KOPT-K1 (cell line): Measurements from ENCODE around the gene PEA15.

Experiments used
- H3K27ac ChIP-seq: fragments of 200-600 bp; sonication (generic); 2 replicates; pipeline ENCODE4 v1.5.1; 2016; ENCODE audit warnings: antibody characterized with exemption, mild to moderate bottlenecking, low read depth, low read length; ENCODE audit not compliant: poor library complexity, severe bottlenecking
- H3K36me3 ChIP-seq: fragments of 200-600 bp; sonication (generic); 2 replicates; pipeline ENCODE4 v1.5.1; 2017; ENCODE audit warnings: antibody characterized with exemption, mild to moderate bottlenecking, low read length, moderate library complexity; ENCODE audit not compliant: insufficient read depth
- H3K9me3 ChIP-seq: fragments of 200-600 bp; sonication (generic); 2 replicates; pipeline ENCODE4 v1.5.1; 2017; ENCODE audit warnings: antibody characterized with exemption, low read length, mild to moderate bottlenecking; ENCODE audit not compliant: insufficient read depth, poor library complexity, severe bottlenecking

Gene PEA15

GRCh38 chr1:160205242-160206035 is at the start of gene PEA15:
PEA15 (plus strand) TSS chr1:160205384; CDS start chr1:160211545, 6,161 bp downstream.
- H3K9me3 ChIP-seq, result no peaks in the 10 kb centered on the region
- H3K27ac ChIP-seq, result peak within 1 kb of the TSS; percentile 66
- H3K36me3 ChIP-seq, result peaks cover 20% of the 10 kb centered on the region; the same call in 1 of the 2 replicates

GRCh38 chr1:160156361-160156760 is 48.8 kb upstream of the PEA15 start:
- Histone ChIP-seq H3K36me3 (no peaks in the 10 kb centered on the region), H3K27ac (no peak overlapping the region), H3K9me3 (no peaks in the 10 kb centered on the region)

- Histone ChIP-seq H3K9me3 (no peaks in the 10 kb centered on the region), H3K36me3 (no peaks in the 10 kb centered on the region), H3K27ac (no peak overlapping the region)
Observed at GRCh38 chr1:160157174-160157573, 48.0 kb upstream of the PEA15 start.

- Histone ChIP-seq H3K27ac (no peak overlapping the region), H3K36me3 (no peaks in the 10 kb centered on the region), H3K9me3 (no peaks in the 10 kb centered on the region)
Observed at GRCh38 chr1:160158031-160158430, 47.2 kb upstream of the PEA15 start.

- Histone ChIP-seq H3K36me3 (no peaks in the 10 kb centered on the region), H3K27ac (no peak overlapping the region), H3K9me3 (no peaks in the 10 kb centered on the region)
Observed at GRCh38 chr1:160158534-160158933, 46.6 kb upstream of the PEA15 start.

GRCh38 chr1:160159846-160160245 is 45.3 kb upstream of the PEA15 start:
- H3K27ac ChIP-seq, result no peak overlapping the region
- no peaks in the 10 kb centered on the region for H3K9me3 ChIP-seq
- no peaks in the 10 kb centered on the region for H3K36me3 ChIP-seq

GRCh38 chr1:160161965-160162705 is 43.0 kb upstream of the PEA15 start:
- Histone ChIP-seq H3K9me3 (no peaks in the 10 kb centered on the region), H3K27ac (no peak overlapping the region), H3K36me3 (no peaks in the 10 kb centered on the region)

- H3K9me3 ChIP-seq, result no peaks in the 10 kb centered on the region
- no peaks in the 10 kb centered on the region for H3K36me3 ChIP-seq
- H3K27ac ChIP-seq, result no peak overlapping the region
Observed at GRCh38 chr1:160162931-160163330, 42.3 kb upstream of the PEA15 start.

GRCh38 chr1:160163615-160164014 is 41.6 kb upstream of the PEA15 start:
- no peaks in the 10 kb centered on the region for H3K36me3 ChIP-seq
- no peaks in the 10 kb centered on the region for H3K9me3 ChIP-seq
- H3K27ac ChIP-seq, result no peak overlapping the region

GRCh38 chr1:160164121-160164520 is 41.1 kb upstream of the PEA15 start:
- H3K27ac ChIP-seq, result no peak overlapping the region
- no peaks in the 10 kb centered on the region for H3K9me3 ChIP-seq
- no peaks in the 10 kb centered on the region for H3K36me3 ChIP-seq

GRCh38 chr1:160166166-160166868 is 38.9 kb upstream of the PEA15 start:
- Histone ChIP-seq H3K9me3 (no peaks in the 10 kb centered on the region), H3K27ac (no peak overlapping the region), H3K36me3 (no peaks in the 10 kb centered on the region)

- Histone ChIP-seq H3K27ac (no peak overlapping the region), H3K36me3 (no peaks in the 10 kb centered on the region), H3K9me3 (no peaks in the 10 kb centered on the region)
Observed at GRCh38 chr1:160167056-160167455, 38.1 kb upstream of the PEA15 start.

GRCh38 chr1:160167580-160167979 is 37.6 kb upstream of the PEA15 start:
- Histone ChIP-seq H3K27ac (no peak overlapping the region), H3K9me3 (no peaks in the 10 kb centered on the region), H3K36me3 (no peaks in the 10 kb centered on the region)

GRCh38 chr1:160168016-160168415 is 37.2 kb upstream of the PEA15 start:
- no peaks in the 10 kb centered on the region for H3K9me3 ChIP-seq
- H3K36me3 ChIP-seq, result no peaks in the 10 kb centered on the region
- H3K27ac ChIP-seq, result no peak overlapping the region
